Activated CD4-positive, alpha-beta memory T cell treated with anti-CD3 and anti-CD28 coated beads, Interleukin-2, amount 10 ng/mL, durations not matched to agents 7 days and 5 days (primary cell): Measurements from ENCODE around the gene SUCLG2. TPM values are rescaled to one million over a fixed set of nuclear protein-coding genes. Genes with fewer than 3 reads are reported as not detected.

Experiments used
- CTCF ChIA-PET: fragments of 350-600 bp; sonication (Branson Sonifier 250); formaldehyde crosslinking; loops from one replicate; lab custom pipeline; 2021; ENCODE audit warnings: antibody characterized with exemption, inconsistent platforms; lab: Charles Lee
- POLR2A ChIA-PET: fragments of 350-600 bp; sonication (Branson Sonifier 250); formaldehyde crosslinking; loops from one replicate; lab custom pipeline; 2021; ENCODE audit warnings: antibody characterized with exemption; lab: Charles Lee
- DNase-seq: peaks from one replicate; pipeline ENCODE4 v3.0.0-alpha.2; 2020
- H3K27ac Mint-ChIP-seq: one replicate; pipeline ENCODE4 v1.8.0; 2021; ENCODE audit warnings: mild to moderate bottlenecking, mixed read lengths
- H3K27me3 Mint-ChIP-seq: one replicate; pipeline ENCODE4 v1.8.0; 2021; ENCODE audit warnings: mixed read lengths
- H3K36me3 Mint-ChIP-seq: one replicate; pipeline ENCODE4 v1.8.0; 2021; ENCODE audit warnings: low read depth, mixed read lengths
- H3K4me1 Mint-ChIP-seq: one replicate; pipeline ENCODE4 v1.8.0; 2021; ENCODE audit warnings: mixed read lengths
- H3K4me3 Mint-ChIP-seq: one replicate; pipeline ENCODE4 v1.8.0; 2021; ENCODE audit warnings: mild to moderate bottlenecking, mixed read lengths
- H3K9me3 Mint-ChIP-seq: one replicate; pipeline ENCODE4 v1.8.0; 2021; ENCODE audit warnings: mixed read lengths
- total RNA-seq, 2 experiments: library from RNA; stranded (reverse); gene quantifications; one replicate each; pipeline ENCODE4 v1.2.3, GENCODE V29; 2021

Gene SUCLG2
- total RNA-seq, 2 experiments from 2014 or later = 46.9 to 48.5 TPM

DNA sequence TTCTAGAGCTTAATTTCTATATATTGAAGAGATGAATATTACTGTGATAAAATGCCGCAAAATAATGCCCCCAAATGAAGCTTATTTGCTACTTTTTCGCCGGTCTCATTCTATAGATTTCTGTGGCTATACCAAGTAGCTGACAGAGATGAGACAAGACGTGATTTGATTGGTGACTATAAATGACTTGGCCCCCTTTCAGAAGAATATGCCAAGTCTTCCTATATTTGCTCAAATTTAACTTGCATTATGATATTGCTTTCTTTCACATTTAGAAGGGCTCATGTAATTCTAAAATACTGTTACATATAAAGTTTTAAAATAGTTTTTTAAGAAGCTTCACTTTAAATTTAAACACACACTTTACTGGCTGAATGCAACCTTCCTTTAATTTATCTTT is 180.1 kb downstream of the SUCLG2 start:
- CTCF ChIA-PET = no interaction called here
- Mint-ChIP-seq H3K36me3 (peaks cover 26% of the 10 kb centered on the region), H3K27ac (no peak overlapping the region), H3K27me3 (no peaks in the 10 kb centered on the region), H3K4me1 (no peaks in the 10 kb centered on the region), H3K4me3 (no peak overlapping the region), H3K9me3 (no peaks in the 10 kb centered on the region)
- POLR2A ChIA-PET = no interaction called here
- DNase-seq = no peak

- POLR2A ChIA-PET = no interaction called here
- Mint-ChIP-seq H3K4me3 (no peak overlapping the region), H3K9me3 (no peaks in the 10 kb centered on the region), H3K4me1 (no peaks in the 10 kb centered on the region), H3K27ac (no peak overlapping the region), H3K36me3 (peaks cover 33% of the 10 kb centered on the region), H3K27me3 (no peaks in the 10 kb centered on the region)
- CTCF ChIA-PET = no interaction called here
- DNase-seq = no peak
Observed at GRCh38 chr3:67472674-67473201, 181.7 kb downstream of the SUCLG2 start.

- Mint-ChIP-seq H3K27me3 (no peaks in the 10 kb centered on the region), H3K4me1 (no peaks in the 10 kb centered on the region), H3K36me3 (peaks cover 26% of the 10 kb centered on the region), H3K4me3 (no peak overlapping the region), H3K27ac (no peak overlapping the region), H3K9me3 (no peaks in the 10 kb centered on the region)
- ChIA-PET POLR2A (no interaction called here), CTCF (no interaction called here)
- DNase-seq = no peak
Observed at GRCh38 chr3:67470207-67470606, 184.2 kb downstream of the SUCLG2 start.

GRCh38 chr3:67468511-67468910 is 185.9 kb downstream of the SUCLG2 start:
- DNase-seq = no peak
- H3K27ac Mint-ChIP-seq = no peak overlapping the region
- ChIA-PET POLR2A (no interaction called here), CTCF (no interaction called here)
- no peaks in the 10 kb centered on the region for H3K4me1 Mint-ChIP-seq
- no peak overlapping the region for H3K4me3 Mint-ChIP-seq
- H3K36me3 Mint-ChIP-seq = peaks cover 31% of the 10 kb centered on the region
- no peaks in the 10 kb centered on the region for H3K9me3 Mint-ChIP-seq
- no peaks in the 10 kb centered on the region for H3K27me3 Mint-ChIP-seq

DNA sequence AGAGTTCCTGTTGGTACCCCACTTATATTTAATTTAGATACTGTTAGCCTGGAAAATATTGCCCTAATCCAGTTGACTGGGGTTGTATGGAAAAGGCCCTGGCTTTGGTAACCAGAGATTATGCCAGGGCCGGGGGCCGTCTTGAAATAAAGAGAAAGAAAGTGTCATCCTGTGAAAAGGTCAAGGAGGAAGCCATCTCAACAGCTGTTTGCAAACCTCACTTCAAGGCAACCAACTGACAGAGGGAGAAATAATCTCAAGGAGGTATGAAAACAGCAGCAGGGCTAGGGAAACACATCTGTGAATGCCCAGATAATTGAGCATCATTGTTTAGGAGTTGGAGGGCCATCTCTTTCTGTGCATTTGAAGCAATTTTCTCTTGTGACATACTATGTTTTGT is 190.8 kb downstream of the SUCLG2 start:
- peaks cover 19% of the 10 kb centered on the region for H3K36me3 Mint-ChIP-seq
- ChIA-PET CTCF (no interaction called here), POLR2A (no interaction called here)
- no peak overlapping the region for H3K4me3 Mint-ChIP-seq
- DNase-seq = no peak
- H3K27me3 Mint-ChIP-seq = no peaks in the 10 kb centered on the region
- H3K27ac Mint-ChIP-seq = no peak overlapping the region
- peaks cover 4% of the 10 kb centered on the region for H3K4me1 Mint-ChIP-seq
- H3K9me3 Mint-ChIP-seq = no peaks in the 10 kb centered on the region

DNA sequence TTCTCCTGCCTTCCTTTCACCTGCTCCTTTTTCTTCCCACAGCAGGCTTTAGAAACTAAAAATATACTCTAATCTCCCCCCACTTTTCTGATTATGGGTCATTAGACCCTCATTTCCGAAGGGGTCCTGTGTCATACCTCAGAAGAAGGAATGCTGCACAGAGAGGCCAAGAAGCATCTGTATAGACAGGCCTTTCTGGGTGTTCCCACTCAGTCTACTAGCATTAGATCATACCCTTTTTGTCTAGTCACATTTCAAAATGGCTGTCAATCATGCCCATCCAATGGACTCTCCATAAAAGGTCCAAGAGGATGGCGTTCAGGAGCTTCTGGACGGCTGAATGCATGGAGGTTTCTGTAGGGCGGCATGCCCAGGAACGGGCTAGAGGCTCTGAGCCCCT is 192.2 kb downstream of the SUCLG2 start:
- H3K4me3 Mint-ChIP-seq = no peak overlapping the region
- ChIA-PET CTCF (no interaction called here), POLR2A (no interaction called here)
- no peak overlapping the region for H3K27ac Mint-ChIP-seq
- no peaks in the 10 kb centered on the region for H3K27me3 Mint-ChIP-seq
- peaks cover 12% of the 10 kb centered on the region for H3K36me3 Mint-ChIP-seq
- no peaks in the 10 kb centered on the region for H3K9me3 Mint-ChIP-seq
- H3K4me1 Mint-ChIP-seq = peaks cover 4% of the 10 kb centered on the region
- DNase-seq = no peak

DNA sequence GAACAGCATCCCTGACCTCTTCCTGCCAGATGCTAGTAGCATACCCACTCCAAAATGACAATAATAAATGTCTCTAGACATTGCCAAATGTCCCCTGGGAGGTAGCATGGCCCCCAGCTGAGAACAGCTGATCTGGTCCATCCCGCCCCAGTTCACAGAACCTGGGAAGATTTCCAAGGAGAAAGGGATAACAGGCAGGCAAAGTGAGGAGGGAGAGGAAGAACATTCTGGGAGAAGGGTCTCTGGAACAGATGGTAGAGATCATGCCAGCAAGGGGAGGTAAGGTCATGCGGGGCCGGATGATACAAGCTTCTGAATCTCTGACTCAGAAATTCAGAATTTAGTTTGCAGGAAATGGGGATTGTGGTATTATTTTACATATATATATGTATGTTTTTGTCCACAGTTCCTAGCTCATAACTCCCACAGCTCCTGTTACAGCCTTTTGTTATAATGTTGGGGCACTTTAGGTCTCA is 192.7 kb downstream of the SUCLG2 start:
- Mint-ChIP-seq H3K4me3 (no peak overlapping the region), H3K4me1 (peaks cover 4% of the 10 kb centered on the region), H3K9me3 (no peaks in the 10 kb centered on the region), H3K27me3 (no peaks in the 10 kb centered on the region), H3K36me3 (peaks cover 12% of the 10 kb centered on the region), H3K27ac (no peak overlapping the region)
- DNase-seq = no peak
- POLR2A ChIA-PET = no interaction called here
- CTCF ChIA-PET = no interaction called here

GRCh38 chr3:67460841-67461510 is 193.4 kb downstream of the SUCLG2 start:
- ChIA-PET CTCF (no interaction called here), POLR2A (no interaction called here)
- Mint-ChIP-seq H3K27me3 (no peaks in the 10 kb centered on the region), H3K27ac (no peak overlapping the region), H3K4me3 (no peak overlapping the region), H3K9me3 (no peaks in the 10 kb centered on the region), H3K36me3 (peaks cover 12% of the 10 kb centered on the region), H3K4me1 (peaks cover 4% of the 10 kb centered on the region)
- no peak for DNase-seq

GRCh38 chr3:67459796-67460195 is 194.6 kb downstream of the SUCLG2 start:
- POLR2A ChIA-PET = no interaction called here
- no peak overlapping the region for H3K27ac Mint-ChIP-seq
- DNase-seq = no peak
- H3K36me3 Mint-ChIP-seq = peaks cover 19% of the 10 kb centered on the region
- no peaks in the 10 kb centered on the region for H3K9me3 Mint-ChIP-seq
- no peaks in the 10 kb centered on the region for H3K27me3 Mint-ChIP-seq
- CTCF ChIA-PET = no interaction called here
- no peak overlapping the region for H3K4me3 Mint-ChIP-seq
- peaks cover 4% of the 10 kb centered on the region for H3K4me1 Mint-ChIP-seq

- H3K27me3 Mint-ChIP-seq = no peaks in the 10 kb centered on the region
- no peak overlapping the region for H3K4me3 Mint-ChIP-seq
- ChIA-PET POLR2A (no interaction called here), CTCF (no interaction called here)
- no peak overlapping the region for H3K27ac Mint-ChIP-seq
- H3K36me3 Mint-ChIP-seq = peaks cover 13% of the 10 kb centered on the region
- no peaks in the 10 kb centered on the region for H3K9me3 Mint-ChIP-seq
- no peak for DNase-seq
- peaks cover 4% of the 10 kb centered on the region for H3K4me1 Mint-ChIP-seq
Observed at GRCh38 chr3:67458896-67459530, 195.4 kb downstream of the SUCLG2 start.

- Mint-ChIP-seq H3K9me3 (no peaks in the 10 kb centered on the region), H3K4me3 (no peak overlapping the region), H3K36me3 (peaks cover 11% of the 10 kb centered on the region), H3K27ac (no peak overlapping the region), H3K4me1 (peaks cover 4% of the 10 kb centered on the region), H3K27me3 (no peaks in the 10 kb centered on the region)
- no peak for DNase-seq
- ChIA-PET CTCF (no interaction called here), POLR2A (no interaction called here)
Observed at GRCh38 chr3:67458408-67458807, 196.0 kb downstream of the SUCLG2 start.

DNA sequence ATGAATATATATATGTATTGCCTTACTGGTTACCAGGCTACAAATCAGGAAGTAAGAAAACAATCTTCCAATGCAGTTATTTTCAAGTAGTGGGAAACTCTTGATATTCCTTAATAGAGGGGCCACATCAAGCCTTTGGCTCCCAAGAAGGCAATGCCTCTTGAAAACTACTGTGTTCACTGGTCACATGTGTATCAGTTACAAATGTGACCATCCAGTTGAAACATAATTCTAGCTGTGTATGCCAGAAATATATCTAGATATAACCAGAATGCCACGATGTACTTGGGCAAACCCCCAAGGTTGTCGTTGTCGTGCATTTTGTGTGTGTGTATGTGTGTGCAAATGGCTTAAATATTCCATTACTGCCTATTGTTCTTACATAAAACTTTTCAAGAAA is 200.8 kb downstream of the SUCLG2 start:
- no peak overlapping the region for H3K4me3 Mint-ChIP-seq
- no peaks in the 10 kb centered on the region for H3K27me3 Mint-ChIP-seq
- DNase-seq = no peak
- no peaks in the 10 kb centered on the region for H3K9me3 Mint-ChIP-seq
- ChIA-PET CTCF (no interaction called here), POLR2A (no interaction called here)
- no peaks in the 10 kb centered on the region for H3K4me1 Mint-ChIP-seq
- peaks cover 7% of the 10 kb centered on the region for H3K36me3 Mint-ChIP-seq
- no peak overlapping the region for H3K27ac Mint-ChIP-seq

DNA sequence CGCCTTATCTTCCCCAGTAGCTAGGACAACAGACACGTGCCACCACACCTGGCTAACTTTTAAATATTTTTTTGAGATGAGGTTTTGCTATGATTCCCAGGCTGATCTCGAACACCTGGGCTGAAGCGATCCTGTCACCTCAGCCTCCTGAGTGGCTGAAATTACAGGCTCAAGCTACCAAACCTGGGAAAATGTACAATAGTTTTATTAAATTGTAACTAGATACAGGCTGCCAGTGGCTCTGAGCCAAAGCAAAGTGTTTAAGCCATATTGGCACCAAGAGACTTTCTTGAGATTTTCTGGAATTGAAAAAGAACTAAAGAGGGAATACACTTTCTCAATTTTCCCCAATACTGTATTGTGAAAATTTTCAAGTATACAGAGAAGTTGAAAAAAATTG is 204.3 kb downstream of the SUCLG2 start:
- ChIA-PET POLR2A (no interaction called here), CTCF (no interaction called here)
- H3K36me3 Mint-ChIP-seq = no peaks in the 10 kb centered on the region

GRCh38 chr3:67447393-67447792 is 207.0 kb downstream of the SUCLG2 start:
- Mint-ChIP-seq H3K4me1 (no peaks in the 10 kb centered on the region), H3K36me3 (peaks cover 4% of the 10 kb centered on the region), H3K9me3 (no peaks in the 10 kb centered on the region), H3K27me3 (no peaks in the 10 kb centered on the region), H3K4me3 (no peak overlapping the region), H3K27ac (no peak overlapping the region)
- ChIA-PET CTCF (no interaction called here), POLR2A (no interaction called here)
- no peak for DNase-seq

More for the DNA sequence above, 204.3 kb downstream of the SUCLG2 start:
- Mint-ChIP-seq H3K4me1 (no peaks in the 10 kb centered on the region), H3K27me3 (no peaks in the 10 kb centered on the region), H3K9me3 (no peaks in the 10 kb centered on the region), H3K4me3 (no peak overlapping the region), H3K27ac (no peak overlapping the region)
- DNase-seq = no peak
